ENCODE measurements around the gene DICER1. TPM values are rescaled to one million over a fixed set of nuclear protein-coding genes. Genes with fewer than 3 reads are reported as not detected.

The DICER1 gene
- polyA plus RNA-seq, 3 donors, result 26.5 to 38.4 (median 34.7) TPM

- no peak for TF ChIP-seq CTCF (IDR thresholded peaks at IDR 0.05)
- H3K4me3 Mint-ChIP-seq, result no peak overlapping the region
- no peak overlapping the region for H3K4me3 ChIP-seq (replicated peaks in 1 of 3; ENCODE audit: low read depth in 2 of 3, low read length in 3 of 3)
- peaks cover 0 to 2% (median 0%) of the 10 kb centered on the region in 7 donors for H3K9me3 Mint-ChIP-seq
- intact Hi-C loops (cut with micrococcal nuclease), result no loop called here
- H3K36me3 Mint-ChIP-seq, result no peaks in the 10 kb centered on the region
- no peak overlapping the region for H2AFZ ChIP-seq (ENCODE audit: insufficient read depth, low read depth, low read length, poor library complexity, severe bottlenecking)
- WGBS (ENCODE audit: insufficient coverage), result 91% methylated on average over 20 of the region's 23 CpGs
- H3K27ac ChIP-seq (ENCODE audit: low read depth in 1 of 2, low read length in 2 of 2), result no peak overlapping the region
- peaks cover 0 to 10% (median 7%) of the 10 kb centered on the region in 3 donors for H3K27me3 Mint-ChIP-seq (ENCODE audit: low read depth in 3 of 3)
- H3K4me1 Mint-ChIP-seq, result no peaks in the 10 kb centered on the region
- no peaks in the 10 kb centered on the region for H3K4me1 ChIP-seq (ENCODE audit: control insufficient read depth in 1 of 2, insufficient read depth in 2 of 2, low read length in 2 of 2)
- H3K79me2 ChIP-seq (ENCODE audit: insufficient read depth, low read length), result no peaks in the 10 kb centered on the region
- H3K9me3 ChIP-seq (replicated peaks in 1 of 2; ENCODE audit: control insufficient read depth in 1 of 2, insufficient read depth in 1 of 2, low read length in 2 of 2), result no peaks in the 10 kb centered on the region
- no peak overlapping the region for H3K9ac ChIP-seq (ENCODE audit: insufficient read depth, low read length, poor library complexity, severe bottlenecking)
- no peaks in the 10 kb centered on the region for H3K27me3 ChIP-seq (ENCODE audit: control insufficient read depth in 2 of 2, insufficient read depth in 2 of 2, low read length in 2 of 2)
- H3K36me3 ChIP-seq (replicated peaks in 1 of 2; ENCODE audit: control insufficient read depth in 1 of 2, insufficient read depth in 2 of 2, low read length in 2 of 2), result no peaks in the 10 kb centered on the region
- H3K4me2 ChIP-seq (replicated peaks; ENCODE audit: extremely low read depth, low read length, poor library complexity, severe bottlenecking), result no peak overlapping the region
- H4K20me1 ChIP-seq (ENCODE audit: insufficient read depth, low read length), result no peaks in the 10 kb centered on the region
- DNase-seq, result no peak
- no peak overlapping the region for H3K27ac Mint-ChIP-seq
Observed at GRCh38 chr14:95054346-95055280, 102.7 kb downstream of the DICER1 start.

- no peak overlapping the region for H3K9ac ChIP-seq (ENCODE audit: insufficient read depth, low read length, poor library complexity, severe bottlenecking)
- Mint-ChIP-seq H3K4me1 (no peaks in the 10 kb centered on the region), H3K27ac (peak overlapping the region in 1 of 7 donors; percentile 44), H3K27me3 (ENCODE audit: low read depth in 3 of 3) (peaks cover 4 to 12% (median 8%) of the 10 kb centered on the region in 3 donors), H3K36me3 (no peaks in the 10 kb centered on the region), H3K4me3 (no peak overlapping the region), H3K9me3 (peaks cover 0 to 2% (median 0%) of the 10 kb centered on the region in 7 donors)
- intact Hi-C loops (cut with micrococcal nuclease), result no loop called here
- no peak overlapping the region for H2AFZ ChIP-seq (ENCODE audit: insufficient read depth, low read depth, low read length, poor library complexity, severe bottlenecking)
- no peaks in the 10 kb centered on the region for H4K20me1 ChIP-seq (ENCODE audit: insufficient read depth, low read length)
- H3K79me2 ChIP-seq (ENCODE audit: insufficient read depth, low read length), result no peaks in the 10 kb centered on the region
- 97% methylated on average over 11 of the region's 14 CpGs for WGBS (ENCODE audit: insufficient coverage)
- H3K36me3 ChIP-seq (replicated peaks in 1 of 2; ENCODE audit: control insufficient read depth in 1 of 2, insufficient read depth in 2 of 2, low read length in 2 of 2), result no peaks in the 10 kb centered on the region
- H3K27ac ChIP-seq (ENCODE audit: low read depth in 1 of 2, low read length in 2 of 2), result no peak overlapping the region
- no peaks in the 10 kb centered on the region for H3K27me3 ChIP-seq (ENCODE audit: control insufficient read depth in 2 of 2, insufficient read depth in 2 of 2, low read length in 2 of 2)
- no peak for TF ChIP-seq CTCF (IDR thresholded peaks at IDR 0.05)
- H3K4me3 ChIP-seq (replicated peaks in 1 of 3; ENCODE audit: low read depth in 2 of 3, low read length in 3 of 3), result no peak overlapping the region
- no peaks in the 10 kb centered on the region for H3K4me1 ChIP-seq (ENCODE audit: control insufficient read depth in 1 of 2, insufficient read depth in 2 of 2, low read length in 2 of 2)
- H3K9me3 ChIP-seq (replicated peaks in 1 of 2; ENCODE audit: control insufficient read depth in 1 of 2, insufficient read depth in 1 of 2, low read length in 2 of 2), result no peaks in the 10 kb centered on the region
- no peak overlapping the region for H3K4me2 ChIP-seq (replicated peaks; ENCODE audit: extremely low read depth, low read length, poor library complexity, severe bottlenecking)
- DNase-seq, result no peak
Observed at GRCh38 chr14:95052016-95052585, 105.2 kb downstream of the DICER1 start.

Measured in CD14-positive monocyte (primary cell).